Activated CD4-positive, alpha-beta T cell treated with anti-CD3 and anti-CD28 coated beads, Interleukin-2, amount 50 U/mL, for 24 hours (primary cell): ENCODE results near the gene AP2M1.

Experiments
- DNase-seq, 2 donors: peaks; one replicate each; pipeline ENCODE4 v3.0.0-alpha.2; 2020; ENCODE audit warnings: low read depth in 1 of 2, low spot score in 1 of 2

Gene AP2M1

DNA sequence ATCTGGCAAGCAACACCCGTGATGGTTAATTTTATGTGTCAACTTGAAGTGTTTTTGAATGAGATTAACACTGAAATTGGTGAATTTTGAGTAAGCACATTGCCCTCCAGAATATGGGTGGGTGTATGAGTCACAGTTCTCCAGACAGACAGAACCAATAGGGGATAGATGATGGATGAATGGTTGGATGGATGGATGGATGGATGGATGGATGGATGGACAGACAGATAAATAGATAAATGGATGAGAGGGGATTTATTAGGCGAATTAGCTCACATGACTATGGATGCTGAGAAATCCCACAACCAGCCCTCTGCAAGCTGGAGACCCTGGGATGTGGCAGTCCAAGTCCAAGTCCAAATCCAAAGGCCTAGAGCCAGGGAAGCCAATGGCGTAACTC lies 49.3 kb downstream of the AP2M1 start:
- no peak for DNase-seq

DNA sequence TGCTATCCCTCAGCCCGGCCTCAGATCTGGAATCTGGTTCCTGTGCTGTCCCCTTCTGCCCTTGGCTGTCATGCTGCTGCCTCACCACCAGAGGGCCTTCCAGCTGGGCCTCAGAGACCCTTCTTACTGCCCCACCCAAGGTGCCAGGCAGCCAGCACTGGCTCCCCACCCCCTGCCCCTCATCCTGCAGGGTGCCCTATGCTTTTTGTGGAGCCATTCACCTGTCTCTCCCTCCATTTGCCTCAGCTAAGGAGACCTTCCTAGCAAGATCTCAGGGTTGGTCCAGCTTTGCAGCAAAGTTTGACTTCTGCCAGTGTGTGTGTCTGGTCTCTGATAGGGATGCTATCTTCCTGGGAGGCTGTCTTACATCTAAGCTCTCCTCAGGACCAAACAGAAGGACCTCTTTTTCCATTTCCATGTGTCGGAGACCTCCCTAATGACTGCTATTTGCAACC lies 52.9 kb downstream of the AP2M1 start:
- peak; percentile 33 to 39 for DNase-seq

DNA sequence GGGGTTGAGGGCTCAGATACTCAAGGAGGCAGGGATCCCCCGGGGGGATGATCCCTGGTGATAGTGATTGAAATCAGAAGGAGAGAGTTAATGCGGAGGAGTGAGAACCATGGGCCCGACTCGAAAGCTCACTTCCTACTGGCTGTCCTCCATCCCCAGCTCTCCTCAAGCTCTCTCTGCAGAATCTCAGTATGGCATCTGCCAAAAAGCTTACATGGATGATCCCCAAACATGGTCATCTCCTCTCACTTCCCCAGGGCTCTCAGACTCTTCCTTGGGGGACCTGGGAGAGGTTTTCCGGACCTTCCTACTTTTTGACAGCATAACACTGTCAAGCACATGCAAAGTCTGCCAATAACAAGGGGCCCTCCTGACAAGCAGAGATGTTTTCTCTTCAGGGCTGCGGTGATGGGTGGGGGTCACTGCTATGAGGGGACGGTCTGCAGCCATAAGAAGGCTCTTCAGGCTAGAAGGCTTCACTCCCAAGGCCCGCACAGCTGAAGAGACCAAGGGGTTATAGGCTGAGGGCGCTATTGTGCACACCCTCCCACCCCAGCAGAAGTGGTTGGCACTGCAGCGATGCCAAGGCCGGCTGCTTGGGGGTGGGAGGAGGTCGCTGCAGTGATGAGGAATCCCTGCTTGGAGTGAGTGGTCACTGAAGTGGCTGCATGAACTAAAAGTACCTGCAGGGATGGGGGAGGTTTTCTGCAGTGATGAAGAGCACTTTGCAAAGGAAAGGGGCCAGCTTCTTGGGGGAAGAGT lies 53.9 kb downstream of the AP2M1 start:
- no peak for DNase-seq

DNA sequence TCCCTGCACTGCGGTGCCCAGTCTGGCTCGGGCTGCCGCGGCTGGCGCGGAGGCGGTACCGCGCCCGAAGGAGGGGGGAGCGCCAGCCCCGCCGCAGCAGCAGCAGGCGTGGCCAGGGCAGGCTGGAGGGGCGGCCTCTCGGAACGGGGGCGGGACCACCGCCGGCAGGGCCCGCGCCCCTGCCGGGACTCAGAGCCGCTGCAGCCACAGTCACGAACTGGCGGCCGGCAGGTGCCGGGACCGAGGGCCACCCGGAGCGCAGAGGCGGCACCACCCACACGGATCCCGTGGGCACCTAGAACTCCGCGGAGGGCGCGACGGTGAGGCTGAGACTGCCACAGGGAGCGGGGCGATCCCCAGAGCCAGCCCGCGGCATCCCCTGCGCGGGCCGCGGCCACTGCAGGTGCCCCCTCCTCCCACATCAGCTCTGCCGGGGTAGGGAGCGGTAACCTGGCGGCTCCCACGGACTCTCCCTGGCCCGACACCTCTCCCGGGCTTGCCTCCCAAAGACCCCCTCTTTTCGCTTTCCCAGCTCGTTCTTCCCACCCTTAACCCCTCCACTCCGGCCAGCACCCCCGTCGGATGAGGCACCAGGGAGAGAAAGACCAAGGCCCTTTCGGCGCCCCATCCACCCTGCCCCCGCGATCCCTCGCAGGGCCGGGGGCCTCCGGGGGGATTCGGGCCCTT lies 54.9 kb downstream of the AP2M1 start, which contains the start of gene VWA5B2:
VWA5B2 (plus strand) TSS at position 192 of the 687 bp plus-strand sequence. CDS start 944 bp downstream, outside the sequence.
- DNase-seq = peak; percentile 40 to 43

DNA sequence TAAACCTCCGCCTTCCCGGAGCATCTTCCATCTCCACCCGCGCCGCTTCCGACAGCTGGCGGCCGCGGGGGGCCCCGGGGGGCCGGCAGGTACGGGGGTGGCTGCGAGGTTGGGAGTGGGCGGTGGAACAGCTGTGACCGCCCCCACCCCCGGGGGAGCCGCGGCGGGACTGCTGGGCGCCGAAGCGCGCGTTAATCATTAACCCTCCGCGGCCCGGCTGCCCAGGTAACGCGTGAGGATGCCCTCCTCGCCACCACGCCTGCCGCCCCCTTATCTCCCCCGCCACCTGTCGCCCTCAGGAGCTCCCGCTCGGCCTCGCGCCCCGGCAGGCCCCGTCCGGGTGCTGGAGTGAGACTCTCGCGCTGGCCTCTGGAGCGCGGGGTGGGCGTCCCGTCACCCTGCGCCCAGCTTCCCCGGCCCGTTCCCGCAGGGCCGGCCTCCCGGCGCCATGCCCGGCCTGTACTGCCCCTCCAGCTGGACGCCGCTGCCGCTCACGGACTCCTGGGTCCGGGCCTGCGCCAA lies 55.5 kb downstream of the AP2M1 start:
- DNase-seq = no peak

DNA sequence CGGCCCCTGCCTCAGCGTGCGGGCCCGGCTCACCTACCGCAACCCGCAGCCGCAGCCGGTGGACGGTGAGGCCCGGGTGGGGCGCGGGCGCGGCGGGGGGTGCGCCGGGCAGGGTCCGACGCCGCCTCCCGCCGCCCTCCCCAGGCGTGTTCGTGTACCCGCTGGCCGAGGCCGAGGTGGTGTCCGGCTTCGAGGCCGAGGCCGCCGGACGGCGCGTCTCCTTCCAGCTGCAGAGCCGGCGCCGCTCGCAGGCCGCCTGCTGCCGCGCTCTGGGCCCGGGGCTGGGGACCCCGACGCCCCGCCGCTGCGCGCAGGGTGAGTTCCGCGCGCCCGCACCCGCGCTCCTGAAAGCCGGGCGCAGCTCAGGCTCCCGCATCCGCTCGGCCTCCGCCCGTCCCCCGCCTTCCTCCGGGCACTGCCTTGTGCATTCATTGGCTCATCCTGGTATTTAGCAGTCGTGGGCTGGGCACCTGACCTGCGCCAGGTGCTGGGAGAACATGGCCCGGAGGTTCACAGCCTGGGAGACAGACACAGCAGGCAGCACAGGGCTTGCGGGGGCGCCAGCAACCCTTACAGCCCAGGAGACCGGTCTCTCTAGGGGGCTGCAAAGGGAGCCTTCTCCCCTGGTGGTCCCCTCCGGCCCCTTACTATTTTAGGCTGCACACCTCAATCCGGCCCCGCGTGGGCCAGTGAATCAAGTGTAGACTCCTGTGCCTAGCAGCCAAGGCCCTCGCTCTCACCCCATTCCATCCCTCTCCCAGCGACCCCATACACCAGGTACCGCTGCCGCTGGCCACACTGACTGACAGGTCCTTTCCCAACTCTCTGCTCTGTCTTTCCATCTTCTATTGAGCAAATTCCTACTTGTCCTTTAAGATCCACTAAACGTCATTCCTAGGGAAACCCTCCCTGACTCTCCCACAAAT lies 56.2 kb downstream of the AP2M1 start:
- no peak for DNase-seq

DNA sequence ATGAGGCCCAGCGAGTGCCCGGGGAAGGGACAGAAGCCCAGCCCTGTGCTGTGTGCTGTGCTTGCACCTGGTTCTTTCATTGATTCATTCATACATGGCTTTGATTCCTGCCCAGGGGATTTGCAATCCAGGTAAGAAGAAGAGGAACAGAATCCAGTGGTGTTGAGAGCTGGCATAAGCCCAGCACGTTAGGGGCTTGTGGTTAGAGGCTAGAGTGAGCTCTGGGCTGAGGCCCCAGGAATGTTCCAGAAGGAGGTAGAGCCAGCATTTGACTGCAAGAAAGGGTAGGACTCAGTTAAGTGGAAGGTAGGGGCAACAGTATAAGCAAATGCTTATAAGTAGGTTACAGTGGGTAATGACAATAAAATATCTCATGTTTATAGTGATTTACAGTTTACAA lies 57.0 kb downstream of the AP2M1 start:
- no peak for DNase-seq

DNA sequence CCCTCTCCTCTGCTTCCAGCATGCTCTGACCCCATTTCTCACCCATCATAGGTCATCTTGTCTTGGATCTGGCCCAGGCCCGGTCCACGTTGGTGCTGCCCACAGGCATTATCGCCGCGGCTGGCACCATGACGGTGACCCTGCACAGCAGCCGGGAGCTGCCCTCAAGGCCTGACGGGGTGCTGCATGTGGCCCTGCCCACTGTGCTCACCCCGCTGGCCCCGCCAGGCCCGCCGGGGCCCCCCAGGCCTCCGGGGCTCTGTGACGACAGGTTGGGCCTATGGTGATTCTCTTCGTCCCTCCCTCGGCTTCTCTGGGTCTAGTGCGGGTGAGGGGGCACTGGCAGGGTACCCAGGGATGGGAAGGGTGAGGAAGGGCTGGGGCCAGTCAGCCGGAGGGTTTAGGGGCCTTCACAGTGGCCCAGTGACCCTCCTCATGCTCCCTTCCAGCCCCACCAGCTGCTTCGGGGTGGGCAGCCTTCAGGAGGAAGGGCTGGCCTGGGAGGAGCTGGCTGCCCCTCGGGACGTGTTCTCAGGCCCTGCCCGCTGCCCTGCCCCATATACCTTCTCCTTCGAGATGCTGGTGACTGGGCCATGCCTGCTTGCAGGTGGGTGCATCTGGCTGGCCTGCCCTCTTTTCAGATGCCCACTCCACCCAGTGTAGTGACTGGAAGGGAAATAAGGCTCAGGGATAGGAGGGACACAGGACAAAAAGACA lies 58.6 kb downstream of the AP2M1 start:
- DNase-seq = no peak
